Sciatic nerve (tissue), 2 donors: Measurements from ENCODE around the gene ELOVL5. TPM values are rescaled to one million over a fixed set of nuclear protein-coding genes. Genes with fewer than 3 reads are reported as not detected.
A peak's percentile ranks its signal among the peaks of the same experiment; 100 is the strongest.

ENCODE experiments used
- ATAC-seq: fragments of 200-7000 bp; cut with Tn5 transposase; one replicate; pipeline ENCODE4 v1.9.1; 2020; ENCODE audit warnings: mild to moderate bottlenecking, moderate library complexity
- DNase-seq: peaks from one replicate; pipeline ENCODE4 v3.0.0-alpha.2; 2020; ENCODE audit warnings: low spot score
- intact Hi-C: fragments of 100-400 bp; cut with DNase I; formaldehyde crosslinking; loops from one replicate; pipeline ENCODE4 v1.14.2; 2022
- total RNA-seq: library from RNA; stranded (reverse); fragmentation: NEBNext Ultra II Directional; extraction: Animal tissue kit (Norgen Biotek cat#: 25700); gene quantifications from one replicate; pipeline ENCODE4 v1.2.1, GENCODE V29; 2021
- donor health status: DM: no; HTN: no; CAD: no.
- donor health status: DM: no; HTN: no; CAD: no.

ELOVL5 gene
- total RNA-seq, 1 donor from 2014 or later = 115 TPM

DNA sequence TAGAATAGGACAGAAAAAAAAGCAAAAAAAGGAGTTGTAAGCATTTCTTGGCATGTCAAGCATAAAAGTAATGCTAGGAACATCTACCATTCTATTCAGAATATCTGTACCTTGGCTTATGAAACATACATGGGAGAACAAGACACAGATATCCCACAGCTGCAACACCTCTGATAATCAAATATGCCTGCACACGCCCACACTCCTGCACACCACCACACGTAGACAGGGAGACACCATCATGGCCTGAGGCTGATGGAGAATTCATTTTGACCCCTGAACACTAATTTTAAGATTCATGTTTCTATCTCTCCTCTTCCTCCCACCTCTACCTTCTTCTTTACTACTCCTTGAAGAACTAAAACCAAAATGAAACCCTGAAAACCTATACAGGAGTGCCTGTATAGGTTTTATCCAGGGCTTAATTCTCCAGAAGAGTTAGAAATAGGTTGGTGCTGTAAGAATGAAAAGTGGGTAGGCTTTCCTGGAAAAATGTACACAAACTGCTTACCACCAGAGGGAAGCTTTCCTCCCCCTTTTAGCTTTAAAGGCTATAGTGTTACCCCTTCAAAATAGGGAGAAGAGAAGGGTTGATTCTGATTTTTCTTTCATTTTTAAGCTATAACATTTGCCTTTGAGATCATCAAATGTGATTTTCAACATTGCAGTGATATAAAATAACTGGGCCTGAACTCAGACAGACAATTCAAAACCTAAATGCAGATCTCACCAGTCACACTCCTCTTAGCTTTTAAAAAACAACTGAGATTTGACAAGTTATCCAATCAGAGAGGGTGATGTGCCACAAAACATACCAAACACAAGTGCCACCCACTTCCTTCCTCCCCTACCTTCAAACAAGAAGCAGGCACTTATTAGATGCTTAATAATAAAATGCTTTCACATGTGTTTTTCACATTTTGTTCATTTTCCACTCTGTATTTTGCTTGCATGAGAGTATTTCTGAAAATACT lies 57.9 kb downstream of the ELOVL5 start:
- ATAC-seq = no peak
- intact Hi-C loops = no loop called here

DNA sequence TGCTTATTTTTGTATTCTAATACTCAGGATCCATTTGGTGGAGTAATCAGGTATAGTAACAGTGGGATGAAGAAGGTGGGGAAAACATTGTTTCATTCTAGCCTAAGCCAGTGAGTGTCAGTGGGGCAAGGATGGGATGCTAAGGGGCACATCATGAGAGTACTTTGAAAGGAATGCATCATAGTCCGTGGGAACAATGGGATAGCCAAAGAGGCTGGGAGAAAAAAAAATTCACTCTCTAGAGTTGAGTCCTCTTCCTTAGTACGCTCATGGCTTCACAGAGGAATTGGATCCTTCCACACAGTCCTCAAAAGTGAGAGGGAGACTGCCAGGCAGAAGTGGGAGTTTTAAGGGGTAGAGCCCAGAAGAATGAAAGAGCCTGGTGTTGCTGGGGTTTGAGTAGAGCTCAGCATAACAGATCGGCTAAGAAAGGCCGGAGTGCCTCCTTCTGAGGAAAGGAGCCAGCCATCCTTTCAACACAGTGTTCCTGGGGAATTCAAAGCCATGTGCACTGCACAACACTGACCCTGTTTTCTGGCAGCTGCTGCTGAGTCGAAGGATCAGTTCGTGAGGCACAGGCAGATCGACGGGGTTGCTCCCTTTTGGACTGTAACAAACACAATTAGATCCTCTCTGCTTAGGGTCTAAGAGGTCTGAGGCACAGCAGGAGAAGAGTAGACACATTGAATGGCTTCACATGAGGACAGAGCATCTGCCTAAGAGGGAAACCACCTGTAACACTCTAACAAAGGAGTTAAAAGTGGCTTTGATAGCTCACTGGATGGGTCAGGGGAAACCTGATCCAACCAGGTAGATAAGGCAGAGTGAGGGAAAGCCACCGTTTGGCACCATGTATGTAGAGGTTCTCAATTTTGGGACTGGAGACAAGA lies 61.2 kb downstream of the ELOVL5 start:
- peak; percentile 93 for ATAC-seq
- intact Hi-C loops = no loop called here
- peak; percentile 67 for DNase-seq

More for the DNA sequence above, 57.9 kb downstream of the ELOVL5 start:
- DNase-seq = no peak

DNA sequence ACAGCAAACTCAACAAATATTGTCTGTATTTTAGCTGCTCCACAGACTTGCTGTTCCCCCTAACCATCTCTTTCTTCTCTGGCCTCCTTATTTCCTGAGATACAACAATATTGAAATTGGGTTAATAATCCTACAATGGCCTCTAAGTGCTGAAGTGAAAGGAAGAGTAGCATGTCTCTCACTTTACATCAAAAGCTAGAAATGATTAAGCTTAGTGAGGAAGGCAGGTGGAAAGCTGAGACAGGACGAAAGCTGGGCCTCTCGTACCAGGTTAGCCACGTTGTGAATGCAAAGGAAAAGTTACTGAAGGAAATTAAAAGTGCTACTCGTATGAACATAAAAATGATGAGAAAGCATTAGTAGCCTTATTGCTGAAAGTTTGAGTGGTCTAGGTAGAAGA lies 63.8 kb downstream of the ELOVL5 start:
- no peak for ATAC-seq
- DNase-seq = no peak
- intact Hi-C loops = no loop called here

DNA sequence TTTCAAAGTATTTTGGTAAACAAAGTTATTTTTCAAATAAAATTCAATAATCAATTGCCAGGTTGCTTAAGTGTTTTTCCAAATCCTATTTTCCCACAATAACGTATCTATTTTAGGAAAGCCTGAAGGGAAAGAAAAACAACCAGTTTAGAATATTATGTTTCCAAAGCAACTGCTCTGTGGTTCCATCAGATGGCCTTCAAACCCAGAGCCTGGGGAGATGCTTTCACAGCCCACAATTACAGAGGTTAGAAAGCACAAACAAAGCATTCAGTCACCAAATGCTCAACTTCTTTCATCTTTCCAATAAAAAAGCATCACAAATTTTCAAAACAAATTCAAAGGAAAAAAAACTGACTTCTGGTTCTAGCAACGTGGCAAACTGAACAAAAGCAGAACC lies 66.0 kb downstream of the ELOVL5 start:
- intact Hi-C loops = no loop called here
- DNase-seq (no peak), ATAC-seq (peak; percentile 81)

DNA sequence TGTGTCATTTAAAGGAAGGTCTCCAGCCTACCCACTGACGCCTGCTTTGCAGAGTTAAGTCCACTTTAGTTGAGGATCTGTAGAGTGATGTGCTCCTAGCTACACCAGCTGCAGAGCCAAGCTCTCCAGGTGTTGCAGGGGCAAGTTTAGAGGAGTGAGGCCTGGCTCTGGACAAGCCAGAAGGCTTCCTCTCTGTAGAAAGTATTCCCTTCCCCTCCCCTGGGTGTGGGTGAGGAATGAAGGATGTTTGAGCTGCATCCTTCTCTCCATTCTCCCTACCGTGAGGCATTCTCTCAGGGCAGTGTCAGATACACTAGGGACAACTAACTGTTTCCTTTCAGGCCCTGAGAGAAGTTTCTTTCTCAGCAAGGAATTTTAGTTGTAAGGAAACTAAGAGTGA lies 66.5 kb downstream of the ELOVL5 start:
- peak; percentile 54 for ATAC-seq
- intact Hi-C loops = no loop called here
- DNase-seq = no peak

DNA sequence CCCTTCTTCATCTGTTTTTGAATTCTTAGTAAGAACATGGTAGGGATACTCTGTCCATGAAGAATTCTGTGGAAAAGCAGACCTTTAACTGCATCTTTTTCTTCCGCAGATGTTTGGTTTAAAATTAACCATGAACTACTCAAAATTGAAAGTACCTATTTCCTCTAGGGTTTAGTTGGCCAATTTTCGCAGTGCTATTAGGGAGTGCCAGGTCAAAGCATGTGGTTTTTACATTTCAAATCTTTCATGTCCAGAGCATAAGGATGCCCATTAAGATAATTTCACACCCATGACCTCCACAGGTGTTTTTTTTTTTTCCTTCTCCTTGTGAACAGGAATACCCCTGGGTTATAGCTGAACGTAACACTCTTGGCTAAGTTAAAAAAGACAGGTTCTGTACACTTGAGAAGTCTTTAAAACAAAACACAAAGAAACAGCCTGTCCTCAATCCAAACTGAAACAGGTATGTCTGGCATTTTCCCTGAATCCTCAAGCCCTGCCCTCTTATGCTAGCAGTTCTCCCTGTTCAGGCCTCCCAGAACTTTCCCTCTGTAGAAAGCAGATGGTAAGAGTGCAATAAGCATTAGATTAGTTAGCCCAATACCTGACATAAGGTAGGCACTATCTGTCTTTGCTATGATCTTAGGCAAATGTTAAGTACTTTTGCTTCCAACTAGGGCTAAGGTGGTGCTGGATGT lies 67.1 kb downstream of the ELOVL5 start:
- intact Hi-C loops = no loop called here
- no peak for DNase-seq
- ATAC-seq = peak; percentile 46

DNA sequence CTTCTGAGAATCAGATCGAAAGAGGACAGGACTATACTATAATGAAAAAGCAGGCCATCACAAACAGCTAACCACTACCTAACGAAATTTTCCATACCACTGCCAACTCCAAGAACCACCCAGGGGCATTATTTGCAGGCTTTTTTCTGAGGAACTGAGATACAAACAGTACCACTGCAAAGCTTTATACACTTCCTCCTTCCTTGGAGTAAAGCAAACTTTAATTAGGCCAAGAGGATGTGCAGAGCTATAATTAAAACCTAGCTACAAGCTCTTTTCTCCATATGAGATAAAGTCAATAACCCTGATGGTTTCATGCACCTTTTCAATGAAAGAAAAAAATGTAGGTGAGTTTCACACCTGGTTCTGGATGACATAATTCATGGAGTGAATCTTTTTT lies 68.5 kb downstream of the ELOVL5 start:
- intact Hi-C loops = no loop called here
- ATAC-seq = no peak
- no peak for DNase-seq

DNA sequence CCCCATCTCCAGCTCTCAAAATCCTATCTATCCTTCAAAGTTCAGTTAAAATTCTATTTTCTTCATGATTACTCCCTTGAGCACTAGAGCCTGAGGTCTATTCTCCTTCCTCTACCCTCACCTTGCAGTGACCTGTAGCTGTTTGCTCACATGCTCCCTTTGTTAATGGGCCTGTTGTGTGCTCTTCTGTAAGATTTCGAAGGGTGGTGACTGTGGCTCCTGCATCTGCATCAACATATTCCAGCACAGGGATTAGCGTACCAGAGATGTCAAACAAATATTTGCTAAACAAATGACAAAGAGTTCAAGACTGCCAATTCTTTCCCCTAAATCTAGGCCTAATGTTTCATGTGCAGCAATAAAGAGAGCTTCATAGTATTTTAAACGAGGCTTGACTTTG lies 69.5 kb downstream of the ELOVL5 start:
- no peak for DNase-seq
- intact Hi-C loops = no loop called here
- no peak for ATAC-seq

DNA sequence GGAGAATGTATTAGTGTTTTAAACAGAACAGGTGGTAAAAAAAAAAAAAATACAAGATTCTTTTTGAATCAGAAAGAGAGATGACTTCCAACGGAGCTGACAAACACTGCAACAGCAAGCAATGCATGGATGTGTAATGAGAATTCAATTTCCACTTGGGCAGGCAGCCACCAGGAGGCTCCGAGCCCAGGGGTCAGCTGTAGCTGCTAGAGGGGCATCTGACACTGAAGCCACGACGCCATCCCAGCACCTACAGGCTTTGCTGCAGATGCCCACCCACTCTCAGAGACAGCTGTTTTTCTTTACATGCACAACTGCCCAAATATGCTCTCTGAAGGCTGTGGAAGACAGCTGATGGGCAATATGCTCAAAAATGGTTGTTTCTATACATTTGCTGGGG lies 75.4 kb downstream of the ELOVL5 start:
- intact Hi-C loops = no loop called here
- DNase-seq = no peak
- ATAC-seq = no peak

DNA sequence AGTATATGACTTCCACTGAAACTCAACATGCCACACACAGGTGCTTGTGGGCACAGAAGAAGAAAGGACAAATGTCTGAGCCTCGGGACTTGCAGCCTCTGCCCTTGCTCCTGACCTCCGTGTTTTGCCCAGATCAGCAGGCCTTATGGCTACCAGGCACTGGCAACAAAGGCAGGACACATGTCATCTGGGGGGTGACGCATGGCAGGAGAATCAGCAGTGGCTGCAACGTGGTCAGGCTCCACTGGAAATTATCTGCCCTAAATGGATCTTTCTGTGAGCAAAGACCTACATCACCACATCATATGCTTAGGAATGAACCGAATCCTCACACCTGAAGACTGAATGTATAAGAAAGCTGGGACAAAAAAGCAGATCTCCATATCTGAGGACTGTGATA lies 78.9 kb downstream of the ELOVL5 start:
- intact Hi-C loops = no loop called here
- no peak for DNase-seq
- no peak for ATAC-seq

DNA sequence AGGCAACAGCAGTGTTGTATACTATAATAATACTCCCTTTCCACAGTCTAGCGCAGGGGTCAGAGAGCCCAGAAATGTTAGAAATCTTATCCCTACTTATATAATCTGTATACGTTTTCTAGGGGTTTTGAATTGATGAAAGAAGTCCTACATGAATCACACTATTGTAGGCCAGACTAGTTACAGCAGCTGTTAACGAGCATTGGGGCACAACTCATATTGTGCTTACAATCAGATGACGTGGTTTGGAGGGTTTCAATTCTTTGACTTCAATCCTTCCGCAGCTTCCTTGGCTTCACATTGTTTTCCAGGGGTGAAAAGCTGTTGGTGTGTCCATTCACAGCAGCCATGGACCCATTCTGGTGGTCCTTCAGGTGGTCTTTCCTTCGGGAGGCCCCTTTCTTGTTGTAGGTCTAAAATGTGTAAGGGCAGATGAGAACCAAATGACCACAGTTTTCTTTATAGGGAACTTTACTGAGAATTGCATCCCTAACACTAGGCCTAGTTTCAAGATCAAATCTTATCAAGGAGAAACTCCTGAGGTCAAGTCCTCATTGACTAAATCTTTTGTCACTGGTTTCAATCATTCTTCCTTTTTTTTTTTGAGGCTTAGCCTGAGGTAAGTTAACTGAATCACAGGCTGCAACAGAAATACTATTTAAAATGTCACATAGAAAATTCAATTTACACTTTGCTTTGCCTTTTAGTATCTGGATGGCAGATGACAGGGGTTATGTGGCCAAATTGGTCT lies 79.7 kb downstream of the ELOVL5 start:
- no peak for ATAC-seq
- DNase-seq = no peak
- intact Hi-C loops = no loop called here

DNA sequence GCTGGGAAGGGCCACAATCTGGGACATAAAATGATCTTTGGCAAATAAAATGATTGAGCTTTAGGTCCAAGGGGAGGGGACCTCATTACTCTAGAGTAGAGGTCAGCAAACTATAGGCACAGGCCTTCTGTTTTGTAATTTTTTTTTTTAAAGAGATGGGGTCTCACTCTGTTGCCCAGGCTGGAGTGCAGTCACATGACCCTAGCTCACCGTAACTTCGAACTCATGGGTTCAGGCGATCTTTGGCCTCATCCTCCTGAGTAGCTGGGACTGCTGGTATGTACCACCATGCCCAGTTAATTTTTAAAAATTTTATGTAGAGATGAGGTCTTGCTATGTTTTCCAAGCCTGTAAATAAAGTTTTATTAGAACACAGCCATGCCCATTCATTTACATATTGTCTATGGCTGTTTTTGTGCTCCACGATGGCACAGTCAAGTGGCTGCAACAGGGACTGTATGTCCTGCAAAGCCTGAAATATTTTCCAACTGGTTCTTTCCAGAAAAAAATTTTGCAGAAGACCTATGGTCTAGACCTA lies 82.1 kb downstream of the ELOVL5 start:
- intact Hi-C loops = no loop called here
- no peak for DNase-seq
- no peak for ATAC-seq

DNA sequence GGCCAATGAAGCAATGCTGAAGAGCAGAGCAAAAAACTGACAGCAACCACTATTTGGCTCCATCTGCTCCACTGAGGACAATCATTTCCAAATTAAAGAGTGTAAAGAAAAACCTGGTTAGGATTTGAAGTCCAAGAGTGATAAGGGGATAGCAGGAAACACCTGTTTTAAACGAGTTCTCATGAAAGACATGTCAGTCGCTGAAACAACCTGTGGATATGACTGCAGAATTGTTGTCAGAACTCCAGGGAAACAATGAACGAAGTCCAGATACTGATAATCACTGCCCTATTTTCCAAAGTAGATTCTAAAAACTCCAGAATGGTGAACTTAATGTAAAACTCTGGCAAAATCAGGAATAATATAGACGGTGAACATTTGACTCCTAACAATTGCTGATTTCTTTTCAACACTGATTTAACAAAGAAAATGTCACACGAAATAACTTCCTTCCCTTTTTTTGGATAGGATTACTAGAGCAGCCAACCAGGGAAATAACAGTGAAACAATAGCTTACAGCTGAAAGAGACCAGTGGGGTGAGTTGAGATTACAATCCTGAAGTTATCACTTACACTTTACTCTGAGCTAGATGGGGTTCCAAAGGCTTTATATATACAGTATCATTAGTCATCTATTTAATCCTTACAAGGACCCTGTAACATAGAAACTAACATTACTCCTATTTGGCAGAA lies 83.7 kb downstream of the ELOVL5 start:
- intact Hi-C loops = no loop called here
- ATAC-seq = no peak
- DNase-seq = no peak

DNA sequence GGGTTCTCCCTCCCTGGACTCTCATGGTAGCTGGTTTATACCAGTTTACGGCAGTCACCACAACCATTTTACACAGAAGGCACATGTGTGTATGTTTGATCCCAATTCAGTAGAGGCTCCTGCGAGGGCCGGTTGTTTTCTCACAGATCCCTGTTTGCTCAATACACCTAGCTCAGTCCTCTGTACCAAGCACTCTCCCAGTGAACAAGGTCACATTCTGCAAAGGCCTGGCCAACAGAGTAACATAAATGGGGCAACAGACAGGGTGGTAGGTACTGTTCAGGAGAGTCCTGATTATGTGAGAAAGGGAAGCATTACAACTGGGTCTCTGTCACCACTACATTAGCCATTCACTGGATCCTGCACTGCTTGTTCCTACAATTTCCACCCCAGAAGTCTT lies 84.4 kb downstream of the ELOVL5 start:
- intact Hi-C loops = no loop called here
- DNase-seq (no peak), ATAC-seq (no peak)

DNA sequence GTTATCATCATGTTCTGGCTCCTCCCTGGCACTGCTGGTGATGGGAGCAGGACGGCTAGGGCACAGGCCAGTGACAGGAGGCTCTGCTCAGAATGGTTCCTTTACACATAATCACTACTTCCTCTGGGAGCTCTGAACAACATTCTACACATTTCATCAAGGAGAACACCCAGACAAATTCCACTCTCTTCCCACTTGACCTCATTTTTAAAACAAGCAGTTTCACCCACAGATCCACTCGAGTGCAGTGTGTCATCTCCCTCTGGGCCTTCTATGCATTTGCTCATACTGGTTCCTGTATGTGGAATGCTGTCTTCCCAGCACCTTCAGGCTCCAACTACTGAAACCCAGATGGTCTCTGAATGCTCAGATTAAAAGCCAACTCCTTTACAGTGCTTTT lies 84.8 kb downstream of the ELOVL5 start:
- DNase-seq = no peak
- intact Hi-C loops = no loop called here
- ATAC-seq = no peak

DNA sequence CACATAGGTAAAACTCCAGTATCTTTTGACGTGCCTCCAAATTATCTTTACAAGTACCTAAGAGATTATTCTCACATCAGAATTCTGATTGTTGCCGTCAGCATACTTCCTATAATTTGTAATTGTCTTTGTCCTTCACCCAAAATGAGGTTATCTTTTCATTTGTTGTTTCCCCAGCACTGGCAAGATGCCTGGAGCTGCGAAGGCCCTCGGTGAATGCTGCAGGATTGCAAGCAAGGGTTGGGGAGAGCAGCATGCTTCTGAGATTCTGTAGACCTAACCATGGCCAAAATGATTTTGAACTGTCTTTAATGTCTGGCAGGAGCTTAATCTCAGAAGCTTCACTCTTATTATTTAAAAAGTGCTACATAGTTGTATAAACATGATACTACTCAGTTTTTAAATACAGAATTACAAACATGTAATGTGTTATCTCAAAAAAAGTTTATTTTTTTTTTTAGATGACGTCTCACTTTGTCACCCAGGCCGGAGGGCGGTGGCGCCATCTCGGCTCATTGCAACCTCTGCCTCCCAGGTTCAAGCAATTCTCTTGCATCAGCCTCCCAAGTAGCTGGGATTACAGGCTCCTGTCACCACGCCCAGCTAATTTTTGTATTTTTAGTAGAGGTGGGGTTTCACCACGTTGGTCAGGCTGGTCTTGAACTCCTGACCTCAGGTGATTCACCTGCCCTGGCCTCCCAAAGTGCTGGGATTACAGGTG lies 88.7 kb downstream of the ELOVL5 start:
- intact Hi-C loops = no loop called here
- ATAC-seq = no peak
- no peak for DNase-seq

DNA sequence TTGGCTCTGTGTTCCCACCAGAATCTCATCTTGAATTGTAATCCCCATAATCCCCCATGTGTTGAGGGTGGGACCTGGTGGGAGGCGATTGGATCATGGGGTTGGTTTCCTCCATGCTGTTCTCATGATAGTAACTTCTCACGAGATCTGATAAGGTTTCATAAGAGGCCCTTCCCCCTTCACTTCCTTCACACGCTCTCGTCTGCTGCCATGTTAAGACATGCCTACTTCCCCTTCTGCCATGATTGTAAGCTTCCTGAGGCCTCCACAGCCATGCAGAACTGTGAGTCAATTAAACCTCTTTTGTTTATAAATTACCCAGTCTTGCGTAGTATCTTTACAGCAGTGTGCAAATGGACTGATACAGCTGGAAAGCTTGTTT lies 90.0 kb downstream of the ELOVL5 start:
- intact Hi-C loops = no loop called here
- ATAC-seq (no peak), DNase-seq (no peak)
